A673 (cell line): Measurements from ENCODE around the gene MVB12B.

Experiments used
- CTCF ChIP-seq: fragments of 300-800, 200-600 bp; sonication (generic); conservative IDR thresholded peaks from 2 replicates; pipeline ENCODE4 v1.5.1; 2017; ENCODE audit warnings: low read depth, mild to moderate bottlenecking, antibody characterized with exemption, low read length, moderate library complexity, mixed read lengths
- EZH2 ChIP-seq: fragments of 200-600 bp; sonication (generic); IDR thresholded peaks from 2 replicates; pipeline ENCODE4 v1.6.1; 2017; ENCODE audit warnings: borderline replicate concordance, low read depth, mild to moderate bottlenecking, mixed read lengths, antibody characterized with exemption, low read length; ENCODE audit not compliant: poor library complexity, severe bottlenecking

GRCh38 chr9:126532489-126532888 lies 205.9 kb downstream of the MVB12B start:
- TF ChIP-seq CTCF: no peak
- no peak for TF ChIP-seq EZH2
